Ascending aorta (tissue), 2 donors: Measurements from ENCODE around the gene KDM1B. TPM values are rescaled to one million over a fixed set of nuclear protein-coding genes. Genes with fewer than 3 reads are reported as not detected.
A peak's percentile ranks its signal among the peaks of the same experiment; 100 is the strongest.

Source experiments
- DNase-seq, 2 donors: peaks; one replicate each; pipeline ENCODE4 v3.0.0-alpha.2; 2019; ENCODE audit warnings: low spot score in 2 of 2
- H3K27ac ChIP-seq, 2 donors: fragments of 200-600 bp; sonication (generic); one replicate each; pipeline ENCODE4 v1.5.1; 2016 to 2017; ENCODE audit warnings: mild to moderate bottlenecking in 1 of 2
- H3K27me3 ChIP-seq: fragments of 200-600 bp; sonication (generic); one replicate; pipeline ENCODE4 v1.5.1; 2017
- H3K36me3 ChIP-seq, 2 donors: fragments of 200-600 bp; sonication (generic); one replicate each; pipeline ENCODE4 v1.5.1; 2016
- H3K4me1 ChIP-seq, 2 donors: fragments of 200-600 bp; sonication (generic); one replicate each; pipeline ENCODE4 v1.5.1; 2016 to 2017; ENCODE audit warnings: mild to moderate bottlenecking in 1 of 2
- H3K4me3 ChIP-seq, 2 donors: fragments of 200-600 bp; sonication (generic); one replicate each; pipeline ENCODE4 v1.5.1; 2016 to 2017; ENCODE audit warnings: mild to moderate bottlenecking in 1 of 2
- H3K9me3 ChIP-seq, 2 donors: fragments of 200-600 bp; sonication (generic); one replicate each; pipeline ENCODE4 v1.5.1; 2016
- intact Hi-C: fragments of 100-400 bp; cut with DNase I; formaldehyde crosslinking; loops from one replicate; pipeline ENCODE4 v1.15.1; 2023
- total RNA-seq: library from RNA; depleted of rRNA; stranded (reverse); fragments of >200 nt; gene quantifications from one replicate; pipeline ENCODE4 v1.1.0, GENCODE V29; 2016
- TF ChIP-seq, protein P1 (sequence below), 3 experiments: fragments of 200-600 bp in 2 of 3; fragments of 450-650 bp in 1 of 3; sonication (generic) in 2 of 3; IDR thresholded peaks; one replicate each; pipeline ENCODE4 v1.5.1; 2016 to 2019; ENCODE audit warnings: antibody characterized with exemption in 3 of 3, mild to moderate bottlenecking in 1 of 3, moderate library complexity in 1 of 3

KDM1B gene
- total RNA-seq, 1 donor from 2014 or later = 4.9 TPM

GRCh38 chr6:18265787-18266522, 110.7 kb downstream of the KDM1B start:
- TF ChIP-seq, protein P1, sequence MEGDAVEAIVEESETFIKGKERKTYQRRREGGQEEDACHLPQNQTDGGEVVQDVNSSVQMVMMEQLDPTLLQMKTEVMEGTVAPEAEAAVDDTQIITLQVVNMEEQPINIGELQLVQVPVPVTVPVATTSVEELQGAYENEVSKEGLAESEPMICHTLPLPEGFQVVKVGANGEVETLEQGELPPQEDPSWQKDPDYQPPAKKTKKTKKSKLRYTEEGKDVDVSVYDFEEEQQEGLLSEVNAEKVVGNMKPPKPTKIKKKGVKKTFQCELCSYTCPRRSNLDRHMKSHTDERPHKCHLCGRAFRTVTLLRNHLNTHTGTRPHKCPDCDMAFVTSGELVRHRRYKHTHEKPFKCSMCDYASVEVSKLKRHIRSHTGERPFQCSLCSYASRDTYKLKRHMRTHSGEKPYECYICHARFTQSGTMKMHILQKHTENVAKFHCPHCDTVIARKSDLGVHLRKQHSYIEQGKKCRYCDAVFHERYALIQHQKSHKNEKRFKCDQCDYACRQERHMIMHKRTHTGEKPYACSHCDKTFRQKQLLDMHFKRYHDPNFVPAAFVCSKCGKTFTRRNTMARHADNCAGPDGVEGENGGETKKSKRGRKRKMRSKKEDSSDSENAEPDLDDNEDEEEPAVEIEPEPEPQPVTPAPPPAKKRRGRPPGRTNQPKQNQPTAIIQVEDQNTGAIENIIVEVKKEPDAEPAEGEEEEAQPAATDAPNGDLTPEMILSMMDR (IDR thresholded peaks at IDR 0.05) = no peak
- Histone ChIP-seq H3K36me3 (no peaks in the 10 kb centered on the region), H3K27ac (no peak overlapping the region), H3K9me3 (no peaks in the 10 kb centered on the region), H3K4me3 (no peak overlapping the region), H3K4me1 (peaks cover 0 to 12% of the 10 kb centered on the region in 2 donors), H3K27me3 (no peaks in the 10 kb centered on the region)
- intact Hi-C loops = loop anchor here (5.0 to 10.0 kb wide), 3 partner anchors 61 to 1579 kb away; partner anchors contain the start of gene RNF144B
- DNase-seq = peak in 1 of 2 donors; percentile 61

DNA sequence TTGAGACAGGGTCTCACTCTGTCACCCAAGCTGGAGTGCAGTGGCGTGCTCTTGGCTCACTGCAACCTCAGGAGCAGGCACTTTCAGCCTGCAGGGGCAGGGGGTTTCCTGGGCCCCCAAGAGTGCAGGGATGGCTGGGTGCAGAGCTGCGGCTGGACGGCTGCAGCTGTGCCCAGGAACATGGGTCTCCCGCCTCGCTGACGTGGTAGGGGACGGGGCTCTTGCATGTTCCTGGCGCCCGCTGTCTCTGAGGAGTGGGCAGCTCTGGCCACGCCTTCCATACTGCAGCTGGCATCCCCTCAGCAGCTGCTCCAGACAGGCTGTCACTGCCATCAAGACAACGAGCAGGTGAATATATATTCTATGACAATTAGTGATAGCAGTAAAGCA, 111.3 kb downstream of the KDM1B start:
- H3K9me3 ChIP-seq = no peaks in the 10 kb centered on the region
- H3K4me1 ChIP-seq = peaks cover 0 to 12% of the 10 kb centered on the region in 2 donors
- intact Hi-C loops = loop anchor here (5.0 to 10.0 kb wide), 3 partner anchors 61 to 1578 kb away; partner anchors contain the start of gene RNF144B
- no peak overlapping the region for H3K4me3 ChIP-seq
- TF ChIP-seq, protein P1 (IDR thresholded peaks at IDR 0.05) = no peak
- no peaks in the 10 kb centered on the region for H3K27me3 ChIP-seq
- no peak overlapping the region for H3K27ac ChIP-seq
- DNase-seq = no peak
- no peaks in the 10 kb centered on the region for H3K36me3 ChIP-seq

GRCh38 chr6:18268066-18268465, 112.8 kb downstream of the KDM1B start:
- H3K27ac ChIP-seq = no peak overlapping the region
- DNase-seq = no peak
- TF ChIP-seq, protein P1 (IDR thresholded peaks at IDR 0.05) = no peak
- H3K27me3 ChIP-seq = no peaks in the 10 kb centered on the region
- intact Hi-C loops = loop anchor here (5.0 to 10.0 kb wide), 3 partner anchors 59 to 1577 kb away; partner anchors contain the start of gene RNF144B
- H3K36me3 ChIP-seq = no peaks in the 10 kb centered on the region
- no peak overlapping the region for H3K4me3 ChIP-seq
- no peaks in the 10 kb centered on the region for H3K9me3 ChIP-seq
- peaks cover 0 to 2% of the 10 kb centered on the region in 2 donors for H3K4me1 ChIP-seq

- H3K4me3 ChIP-seq = no peak overlapping the region
- H3K27me3 ChIP-seq = no peaks in the 10 kb centered on the region
- H3K4me1 ChIP-seq = peaks cover 0 to 2% of the 10 kb centered on the region in 2 donors
- no peak for DNase-seq
- TF ChIP-seq, protein P1 (IDR thresholded peaks at IDR 0.05) = no peak
- H3K27ac ChIP-seq = no peak overlapping the region
- no peaks in the 10 kb centered on the region for H3K9me3 ChIP-seq
- intact Hi-C loops = loop anchor here (5.0 to 10.0 kb wide), 3 partner anchors 58 to 1576 kb away; partner anchors contain the start of gene RNF144B
- no peaks in the 10 kb centered on the region for H3K36me3 ChIP-seq
Observed at GRCh38 chr6:18269253-18269652, 114.0 kb downstream of the KDM1B start.

DNA sequence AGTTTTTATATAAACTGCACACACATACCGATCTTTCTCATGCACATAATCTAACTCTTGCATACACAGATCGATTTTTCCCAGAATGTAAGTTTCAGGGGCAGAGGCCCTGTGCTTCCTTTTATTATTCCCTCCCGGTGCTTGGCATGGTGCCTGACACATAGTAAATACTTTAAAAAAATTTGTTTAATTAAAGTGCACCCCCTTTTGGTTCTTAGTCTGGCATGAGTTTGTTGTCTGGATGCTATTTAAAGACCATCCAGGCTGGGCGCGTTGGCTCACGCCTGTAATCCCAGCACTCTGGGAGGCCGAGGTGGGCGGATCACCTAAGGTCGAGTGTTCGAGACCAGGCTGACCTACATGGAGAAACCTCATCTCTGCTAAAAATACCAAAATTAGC, 114.5 kb downstream of the KDM1B start:
- Histone ChIP-seq H3K36me3 (no peaks in the 10 kb centered on the region), H3K4me1 (peaks cover 0 to 2% of the 10 kb centered on the region in 2 donors), H3K9me3 (no peaks in the 10 kb centered on the region), H3K27ac (no peak overlapping the region), H3K27me3 (no peaks in the 10 kb centered on the region), H3K4me3 (no peak overlapping the region)
- DNase-seq = no peak
- TF ChIP-seq, protein P1 (IDR thresholded peaks at IDR 0.05) = no peak
- intact Hi-C loops = loop anchor here (5.0 to 10.0 kb wide), 3 partner anchors 58 to 1575 kb away; partner anchors contain the start of gene RNF144B
